ENCODE results near the gene MYCBP.
A peak's percentile ranks its signal among the peaks of the same experiment; 100 is the strongest.

Gene MYCBP

GRCh38 chr1:38819516-38819915 lies 53.6 kb downstream of the MYCBP start:
- Mint-ChIP-seq H3K36me3 (ENCODE audit: low read depth) (no peaks in the 10 kb centered on the region), H3K4me3 (no peak overlapping the region), H3K4me1 (ENCODE audit: low read depth) (peaks cover 6% of the 10 kb centered on the region), H3K27ac (no peak overlapping the region), H3K27me3 (peaks cover 71% of the 10 kb centered on the region), H3K9me3 (no peaks in the 10 kb centered on the region)

- H3K36me3 Mint-ChIP-seq (ENCODE audit: low read depth) = no peaks in the 10 kb centered on the region
- H3K4me1 Mint-ChIP-seq (ENCODE audit: low read depth) = peaks cover 6% of the 10 kb centered on the region
- H3K27ac Mint-ChIP-seq = no peak overlapping the region
- peaks cover 73% of the 10 kb centered on the region for H3K27me3 Mint-ChIP-seq
- no peak overlapping the region for H3K4me3 Mint-ChIP-seq
- H3K9me3 Mint-ChIP-seq = no peaks in the 10 kb centered on the region
These were observed 54.1 kb downstream of the MYCBP start for GRCh38 chr1:38819040-38819439.

DNA sequence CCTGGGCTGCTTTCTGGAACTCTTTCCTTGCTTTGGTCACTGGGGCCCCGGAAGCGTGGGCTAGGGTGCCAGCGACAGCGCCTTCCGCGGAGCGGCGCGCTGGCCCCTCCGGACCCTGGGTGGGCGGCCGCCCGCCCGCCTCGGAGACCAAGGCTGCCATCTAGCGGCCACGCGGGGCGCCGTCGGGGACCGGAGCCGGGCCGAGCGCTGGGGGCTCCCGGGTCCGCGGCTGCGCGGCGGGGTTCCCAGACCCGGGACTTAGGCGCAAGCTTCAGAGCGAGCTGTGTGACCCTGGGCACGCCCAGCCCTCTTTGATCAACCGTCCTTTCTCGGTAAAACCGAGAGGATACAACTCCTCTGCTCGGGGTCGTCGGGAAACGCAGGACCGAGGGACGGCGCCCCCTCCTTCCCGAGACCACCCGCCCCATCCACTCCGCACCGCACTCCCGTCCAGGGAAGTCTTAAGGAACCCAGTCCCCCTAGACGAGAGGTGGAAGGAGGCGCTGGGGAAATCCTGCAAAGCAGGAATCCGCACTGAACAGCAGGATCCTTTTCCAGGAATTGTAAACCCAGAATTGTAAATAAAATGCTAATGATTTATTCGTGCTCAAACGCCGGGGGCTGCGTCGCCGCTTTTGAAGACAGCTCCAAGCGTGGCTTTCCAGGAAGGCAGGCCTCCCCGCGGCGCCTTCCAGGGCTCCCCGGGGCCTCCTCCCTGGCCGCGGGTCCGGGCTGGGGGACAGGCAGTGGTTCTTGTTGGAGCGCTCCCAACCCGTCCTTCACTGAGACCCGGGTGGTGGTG lies 54.8 kb downstream of the MYCBP start:
- H3K9me3 Mint-ChIP-seq = no peaks in the 10 kb centered on the region
- H3K4me1 Mint-ChIP-seq (ENCODE audit: low read depth) = peaks cover 6% of the 10 kb centered on the region
- H3K27me3 Mint-ChIP-seq = peaks cover 79% of the 10 kb centered on the region
- no peak overlapping the region for H3K27ac Mint-ChIP-seq
- H3K36me3 Mint-ChIP-seq (ENCODE audit: low read depth) = no peaks in the 10 kb centered on the region
- H3K4me3 Mint-ChIP-seq = no peak overlapping the region

DNA sequence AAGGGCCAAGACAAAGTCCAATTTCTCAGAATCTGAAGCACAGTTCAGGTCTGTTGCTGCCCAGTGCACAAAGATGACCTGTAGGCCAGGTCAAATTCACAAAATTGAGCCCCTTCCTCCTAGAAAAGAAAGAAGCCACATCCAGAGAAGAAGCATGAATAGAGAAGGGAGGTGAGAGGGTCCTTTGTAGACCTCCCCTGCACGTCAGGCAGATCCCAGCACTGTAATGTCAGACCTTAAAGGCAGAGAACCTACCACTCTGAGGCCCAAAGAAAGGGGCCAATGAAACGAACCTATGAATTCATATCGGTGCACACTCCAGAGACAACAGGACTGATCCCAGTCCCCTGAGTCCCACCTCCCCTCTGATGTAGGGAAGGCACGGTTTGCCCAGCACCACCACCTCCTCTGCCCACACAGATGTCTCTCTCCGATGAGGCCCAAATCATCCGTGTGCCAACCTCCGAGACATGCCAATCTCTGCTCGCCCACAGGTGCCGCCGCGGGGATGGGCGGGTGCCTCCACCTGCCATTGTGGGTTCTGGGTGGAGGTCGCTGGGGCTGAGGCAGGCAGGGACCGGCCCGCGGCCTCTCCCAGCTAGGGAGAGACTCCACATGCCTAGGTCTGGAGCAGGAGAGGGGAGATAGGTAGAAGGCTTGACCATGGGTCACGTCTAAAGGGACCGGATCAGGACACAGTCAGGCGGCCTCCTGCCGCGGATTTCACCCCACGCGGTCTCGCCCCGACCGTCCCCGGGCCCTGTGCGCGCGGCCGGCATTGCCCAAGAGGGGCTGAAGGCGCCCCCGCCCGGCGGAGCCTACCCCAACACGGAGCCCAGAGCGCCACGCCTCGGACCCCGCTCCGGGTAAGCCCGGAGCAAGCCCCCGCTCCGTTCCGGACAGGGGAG lies 55.6 kb downstream of the MYCBP start:
- Mint-ChIP-seq H3K27ac (no peak overlapping the region), H3K4me3 (no peak overlapping the region), H3K27me3 (peaks cover 86% of the 10 kb centered on the region), H3K36me3 (ENCODE audit: low read depth) (no peaks in the 10 kb centered on the region), H3K9me3 (no peaks in the 10 kb centered on the region), H3K4me1 (ENCODE audit: low read depth) (peaks cover 6% of the 10 kb centered on the region)

DNA sequence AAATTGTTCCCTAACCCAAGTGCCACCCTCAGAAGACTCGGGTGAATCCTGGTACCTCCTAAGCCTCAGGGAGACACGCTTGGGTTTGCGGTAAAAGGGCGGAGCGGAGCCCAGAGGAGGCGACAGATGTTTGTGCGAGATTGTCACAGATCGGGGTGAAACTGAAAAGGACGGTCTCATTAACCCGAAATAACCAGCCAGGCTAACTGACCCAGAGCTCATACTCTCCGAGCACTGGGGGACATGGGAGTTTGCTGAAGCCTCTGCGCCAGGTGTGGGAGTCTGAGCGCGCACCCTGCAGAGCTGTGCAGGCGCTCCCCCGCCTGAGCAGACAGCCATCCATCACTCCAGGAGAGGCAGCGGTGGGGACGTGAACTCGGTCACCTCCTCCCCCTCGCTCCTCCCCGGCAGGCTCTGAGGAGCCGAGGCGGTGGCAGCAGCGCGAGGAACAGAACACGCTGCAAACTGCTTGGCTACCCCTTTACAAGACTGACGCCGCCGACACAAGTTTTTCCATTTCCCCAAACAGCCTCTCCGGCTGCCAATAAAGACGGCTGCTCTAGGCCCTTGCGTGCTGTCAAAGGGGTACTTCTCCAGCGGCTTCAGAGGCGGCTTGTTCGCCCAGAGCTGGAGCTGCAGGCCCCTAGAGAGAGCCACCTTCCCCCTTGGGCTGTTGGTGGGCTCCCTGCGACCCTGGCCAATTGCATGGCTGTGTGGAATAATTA lies 57.1 kb downstream of the MYCBP start:
- Mint-ChIP-seq H3K27ac (no peak overlapping the region), H3K36me3 (ENCODE audit: low read depth) (no peaks in the 10 kb centered on the region), H3K27me3 (peaks cover 88% of the 10 kb centered on the region), H3K4me3 (no peak overlapping the region), H3K9me3 (no peaks in the 10 kb centered on the region), H3K4me1 (ENCODE audit: low read depth) (peaks cover 6% of the 10 kb centered on the region)

DNA sequence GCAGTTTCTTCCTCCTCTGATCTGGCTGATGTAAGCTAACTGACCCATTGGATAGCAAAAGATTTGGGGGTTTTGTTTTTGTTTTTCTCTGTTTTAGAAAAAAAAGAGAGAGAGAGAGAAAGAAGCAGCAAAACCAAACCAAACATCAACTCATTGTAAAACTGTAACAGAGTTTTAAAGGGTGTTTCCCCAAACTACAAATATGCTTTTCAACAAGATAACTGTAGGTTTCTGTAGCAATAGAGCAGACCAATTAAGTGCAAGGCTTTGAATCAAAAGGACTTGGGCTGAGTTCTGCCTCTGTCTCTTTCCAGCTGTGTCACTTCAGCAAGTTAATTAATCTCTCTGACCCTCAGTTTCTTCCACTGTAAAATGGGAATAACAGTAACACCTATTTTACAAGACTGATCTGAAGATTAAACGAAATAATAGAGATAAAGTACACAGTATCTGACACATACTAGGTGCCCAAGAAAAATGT lies 58.1 kb downstream of the MYCBP start:
- H3K36me3 Mint-ChIP-seq (ENCODE audit: low read depth) = no peaks in the 10 kb centered on the region
- H3K27ac Mint-ChIP-seq = no peak overlapping the region
- H3K4me3 Mint-ChIP-seq = no peak overlapping the region
- H3K9me3 Mint-ChIP-seq = no peaks in the 10 kb centered on the region
- H3K4me1 Mint-ChIP-seq (ENCODE audit: low read depth) = peaks cover 6% of the 10 kb centered on the region
- H3K27me3 Mint-ChIP-seq = peaks cover 88% of the 10 kb centered on the region

DNA sequence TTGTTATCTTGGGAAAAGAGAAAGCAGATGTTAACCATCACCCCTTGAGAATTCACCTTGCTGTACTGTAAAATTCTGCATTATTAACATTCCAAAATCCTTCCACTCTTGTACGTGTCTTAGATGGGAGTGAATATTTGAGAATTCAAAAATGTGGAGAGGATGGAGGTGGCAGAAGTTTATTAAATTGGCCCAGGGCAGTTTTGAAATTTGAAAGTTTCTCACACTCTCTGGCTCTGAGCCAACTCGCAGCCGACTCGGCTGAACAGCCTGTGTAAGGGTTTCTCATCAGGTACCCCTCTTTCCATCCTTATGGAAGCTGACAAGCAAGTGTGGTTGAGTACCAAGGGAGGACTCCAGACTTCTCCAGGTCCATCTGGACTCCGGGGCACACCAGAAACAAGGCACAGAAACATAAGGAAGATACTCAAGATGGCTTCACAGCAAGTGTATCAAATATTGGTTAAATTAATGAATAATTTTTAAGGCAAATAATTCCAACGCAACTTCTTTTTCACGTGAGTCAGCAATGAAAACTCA lies 58.6 kb downstream of the MYCBP start:
- Mint-ChIP-seq H3K4me1 (ENCODE audit: low read depth) (peaks cover 6% of the 10 kb centered on the region), H3K36me3 (ENCODE audit: low read depth) (no peaks in the 10 kb centered on the region), H3K4me3 (no peak overlapping the region), H3K27ac (peak overlapping the region; percentile 37), H3K9me3 (no peaks in the 10 kb centered on the region), H3K27me3 (peaks cover 84% of the 10 kb centered on the region)

DNA sequence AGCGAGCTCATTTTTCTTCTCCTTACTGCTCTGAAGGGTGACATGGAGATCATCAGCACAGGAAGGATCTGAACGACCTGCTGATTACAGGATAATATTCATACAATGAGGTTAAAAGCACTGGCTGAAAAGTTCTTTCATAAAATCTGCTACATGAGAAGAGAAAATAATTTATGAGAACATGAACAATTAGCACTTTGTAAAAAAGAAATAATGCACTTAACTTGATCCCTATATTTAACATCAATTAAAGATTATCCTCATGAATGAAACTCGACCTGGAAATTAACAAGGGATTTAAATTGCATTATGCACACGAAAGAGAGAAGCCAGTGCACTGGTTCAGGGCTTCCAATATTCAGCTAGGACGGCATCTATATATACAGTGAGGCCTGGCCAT lies 60.2 kb downstream of the MYCBP start:
- Mint-ChIP-seq H3K4me1 (ENCODE audit: low read depth) (peaks cover 6% of the 10 kb centered on the region), H3K4me3 (no peak overlapping the region), H3K36me3 (ENCODE audit: low read depth) (no peaks in the 10 kb centered on the region), H3K9me3 (no peaks in the 10 kb centered on the region), H3K27me3 (peaks cover 86% of the 10 kb centered on the region), H3K27ac (no peak overlapping the region)
